ENCODE data around the gene LHX4. TPM values are rescaled to one million over a fixed set of nuclear protein-coding genes. Genes with fewer than 3 reads are reported as not detected.

LHX4 gene
- total and polyA plus RNA-seq, 8 donors: 0.03 to 4.8 (median 4.1) TPM

DNA sequence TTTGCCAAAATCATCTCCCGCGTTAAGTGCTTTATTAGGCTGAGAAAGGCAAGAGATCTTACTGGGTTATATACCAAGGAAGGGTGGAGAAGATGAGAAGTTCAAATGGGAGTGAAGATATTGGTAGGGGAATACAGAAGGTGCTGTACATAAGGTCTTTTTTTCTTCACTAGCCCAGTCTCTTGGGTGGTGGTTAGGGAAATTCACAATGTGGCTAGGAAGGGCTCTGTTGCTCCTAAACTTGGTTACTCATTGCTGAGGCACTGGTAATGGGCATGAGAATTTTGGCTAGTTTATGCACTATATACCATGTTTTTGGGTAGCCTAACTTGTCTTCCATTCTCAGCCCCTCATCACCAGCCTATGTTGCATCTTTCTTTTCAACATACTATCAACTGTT lies 50.6 kb downstream of the LHX4 start:
- ATAC-seq (no peak), DNase-seq (no peak)
- H3K4me1 ChIP-seq: peaks cover 0 to 26% of the 10 kb centered on the region in 2 donors
- peaks cover 0 to 13% of the 10 kb centered on the region in 2 donors for H3K36me3 ChIP-seq
- H3K4me3 ChIP-seq: no peak overlapping the region
- TF ChIP-seq, protein P1, sequence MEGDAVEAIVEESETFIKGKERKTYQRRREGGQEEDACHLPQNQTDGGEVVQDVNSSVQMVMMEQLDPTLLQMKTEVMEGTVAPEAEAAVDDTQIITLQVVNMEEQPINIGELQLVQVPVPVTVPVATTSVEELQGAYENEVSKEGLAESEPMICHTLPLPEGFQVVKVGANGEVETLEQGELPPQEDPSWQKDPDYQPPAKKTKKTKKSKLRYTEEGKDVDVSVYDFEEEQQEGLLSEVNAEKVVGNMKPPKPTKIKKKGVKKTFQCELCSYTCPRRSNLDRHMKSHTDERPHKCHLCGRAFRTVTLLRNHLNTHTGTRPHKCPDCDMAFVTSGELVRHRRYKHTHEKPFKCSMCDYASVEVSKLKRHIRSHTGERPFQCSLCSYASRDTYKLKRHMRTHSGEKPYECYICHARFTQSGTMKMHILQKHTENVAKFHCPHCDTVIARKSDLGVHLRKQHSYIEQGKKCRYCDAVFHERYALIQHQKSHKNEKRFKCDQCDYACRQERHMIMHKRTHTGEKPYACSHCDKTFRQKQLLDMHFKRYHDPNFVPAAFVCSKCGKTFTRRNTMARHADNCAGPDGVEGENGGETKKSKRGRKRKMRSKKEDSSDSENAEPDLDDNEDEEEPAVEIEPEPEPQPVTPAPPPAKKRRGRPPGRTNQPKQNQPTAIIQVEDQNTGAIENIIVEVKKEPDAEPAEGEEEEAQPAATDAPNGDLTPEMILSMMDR (IDR thresholded peaks at IDR 0.05): no peak
- no peak overlapping the region for H3K27ac ChIP-seq
- intact Hi-C loops (cut with DNase I): no loop called here
- no peaks in the 10 kb centered on the region for H3K27me3 ChIP-seq
- no peaks in the 10 kb centered on the region for H3K9me3 ChIP-seq

DNA sequence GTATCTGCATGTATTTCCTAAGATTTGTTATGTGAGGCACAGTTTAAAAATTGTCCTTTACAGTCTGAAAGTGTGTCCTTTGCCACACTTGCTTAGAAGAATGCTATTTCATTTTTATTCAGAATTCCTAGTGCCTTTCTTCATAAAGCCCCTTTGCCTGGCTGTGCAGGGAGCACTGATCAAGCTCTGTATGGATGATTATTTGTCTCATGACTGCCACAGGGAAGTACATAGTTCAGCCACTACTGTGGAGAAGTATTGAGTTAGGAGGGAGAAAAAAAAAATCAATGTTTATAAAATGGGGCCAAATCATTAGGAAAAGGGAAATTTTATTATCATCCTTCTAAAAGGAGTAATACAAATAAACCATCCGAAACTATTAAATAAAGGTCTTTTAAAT lies 51.4 kb downstream of the LHX4 start:
- no peak overlapping the region for H3K4me3 ChIP-seq
- peaks cover 0 to 11% of the 10 kb centered on the region in 2 donors for H3K36me3 ChIP-seq
- intact Hi-C loops (cut with DNase I): no loop called here
- ATAC-seq (no peak), DNase-seq (no peak)
- H3K27ac ChIP-seq: no peak overlapping the region
- TF ChIP-seq, protein P1 (IDR thresholded peaks at IDR 0.05): no peak
- no peaks in the 10 kb centered on the region for H3K27me3 ChIP-seq
- H3K4me1 ChIP-seq: peaks cover 0 to 26% of the 10 kb centered on the region in 2 donors
- H3K9me3 ChIP-seq: no peaks in the 10 kb centered on the region

DNA sequence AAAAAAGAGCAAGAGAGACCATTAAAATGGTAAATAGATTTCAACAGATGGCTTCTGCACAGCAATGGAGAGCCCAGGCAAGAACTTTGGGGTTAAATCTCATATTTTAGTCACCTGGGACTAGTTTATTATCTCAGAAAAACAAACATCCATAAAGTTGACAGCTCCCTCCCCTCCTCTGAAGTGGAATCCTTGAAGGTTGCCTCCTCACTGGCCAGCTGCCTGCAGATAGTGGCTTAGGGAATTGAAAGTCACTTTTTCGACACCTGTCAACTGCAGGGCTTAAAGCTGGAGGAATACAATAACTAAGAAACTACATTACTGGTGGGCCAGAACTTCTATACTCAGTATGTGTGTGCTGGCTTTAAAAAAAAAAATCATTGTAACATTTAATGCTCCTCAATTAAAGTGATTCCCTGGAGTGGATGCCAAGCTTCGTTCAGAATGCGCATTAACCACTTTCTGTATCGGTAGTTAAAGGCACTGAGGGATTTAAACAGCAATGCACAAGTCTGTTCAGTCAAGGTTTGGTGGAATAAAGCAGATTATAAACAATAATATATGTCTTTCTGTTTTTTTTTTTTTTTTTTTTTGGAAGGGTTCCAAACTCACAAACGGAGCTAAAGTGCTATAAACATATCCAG lies 52.5 kb downstream of the LHX4 start:
- Histone ChIP-seq H3K4me3 (no peak overlapping the region), H3K36me3 (peaks cover 0 to 11% of the 10 kb centered on the region in 2 donors), H3K27me3 (no peaks in the 10 kb centered on the region), H3K27ac (no peak overlapping the region), H3K4me1 (peaks cover 0 to 26% of the 10 kb centered on the region in 2 donors), H3K9me3 (no peaks in the 10 kb centered on the region)
- ATAC-seq (no peak), DNase-seq (no peak)
- TF ChIP-seq, protein P1 (IDR thresholded peaks at IDR 0.05): no peak
- intact Hi-C loops (cut with DNase I): no loop called here

DNA sequence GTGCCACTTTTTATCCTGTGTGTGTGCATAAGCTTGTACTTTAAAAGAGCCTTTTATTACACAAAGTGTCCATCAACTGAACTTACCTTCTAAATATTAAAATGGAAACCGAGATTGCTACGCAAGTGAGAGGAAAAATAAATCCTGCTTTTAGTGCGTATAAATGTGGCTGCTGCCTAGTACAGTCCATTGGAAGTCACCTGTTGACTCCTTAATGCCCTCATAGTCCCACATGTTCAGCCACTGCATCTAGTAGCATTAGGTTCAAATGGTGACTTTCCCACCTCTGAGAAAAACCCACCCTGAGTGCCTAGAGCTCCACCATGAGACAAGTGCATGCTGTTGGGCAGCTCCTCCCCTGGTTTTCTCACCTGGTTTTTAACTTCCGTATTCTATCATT lies 53.0 kb downstream of the LHX4 start:
- ATAC-seq (no peak), DNase-seq (no peak)
- Histone ChIP-seq H3K4me1 (peaks cover 0 to 21% of the 10 kb centered on the region in 2 donors), H3K36me3 (peaks cover 0 to 11% of the 10 kb centered on the region in 2 donors), H3K27me3 (no peaks in the 10 kb centered on the region), H3K4me3 (no peak overlapping the region), H3K27ac (no peak overlapping the region), H3K9me3 (no peaks in the 10 kb centered on the region)
- TF ChIP-seq, protein P1 (IDR thresholded peaks at IDR 0.05): no peak
- intact Hi-C loops (cut with DNase I): no loop called here

DNA sequence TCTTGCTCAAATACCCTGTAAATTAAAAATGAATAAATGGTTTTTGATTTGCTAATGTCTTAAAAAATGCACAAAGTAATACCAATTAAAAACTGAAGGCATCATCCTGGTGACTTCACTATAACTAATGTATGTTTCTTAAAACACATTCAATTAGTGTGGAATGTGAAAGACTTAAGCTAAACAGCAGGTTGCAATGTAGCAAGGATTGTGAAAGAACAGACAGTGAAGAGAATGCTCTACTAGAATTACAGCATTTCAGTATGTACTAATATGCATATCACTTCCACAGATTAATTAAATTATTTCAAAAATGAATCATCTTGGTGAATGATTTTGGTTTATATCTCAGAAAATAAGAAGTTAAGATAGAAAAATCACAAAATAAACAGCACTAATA lies 56.4 kb downstream of the LHX4 start:
- ATAC-seq (no peak), DNase-seq (no peak)
- H3K27ac ChIP-seq: no peak overlapping the region
- no peaks in the 10 kb centered on the region for H3K9me3 ChIP-seq
- intact Hi-C loops (cut with DNase I): no loop called here
- TF ChIP-seq, protein P1 (IDR thresholded peaks at IDR 0.05): no peak
- H3K36me3 ChIP-seq: peaks cover 0 to 7% of the 10 kb centered on the region in 2 donors
- H3K4me1 ChIP-seq: peaks cover 0 to 3% of the 10 kb centered on the region in 2 donors
- no peak overlapping the region for H3K4me3 ChIP-seq
- H3K27me3 ChIP-seq: no peaks in the 10 kb centered on the region
